Measurements from ENCODE around the gene NRXN2.

Gene NRXN2

DNA sequence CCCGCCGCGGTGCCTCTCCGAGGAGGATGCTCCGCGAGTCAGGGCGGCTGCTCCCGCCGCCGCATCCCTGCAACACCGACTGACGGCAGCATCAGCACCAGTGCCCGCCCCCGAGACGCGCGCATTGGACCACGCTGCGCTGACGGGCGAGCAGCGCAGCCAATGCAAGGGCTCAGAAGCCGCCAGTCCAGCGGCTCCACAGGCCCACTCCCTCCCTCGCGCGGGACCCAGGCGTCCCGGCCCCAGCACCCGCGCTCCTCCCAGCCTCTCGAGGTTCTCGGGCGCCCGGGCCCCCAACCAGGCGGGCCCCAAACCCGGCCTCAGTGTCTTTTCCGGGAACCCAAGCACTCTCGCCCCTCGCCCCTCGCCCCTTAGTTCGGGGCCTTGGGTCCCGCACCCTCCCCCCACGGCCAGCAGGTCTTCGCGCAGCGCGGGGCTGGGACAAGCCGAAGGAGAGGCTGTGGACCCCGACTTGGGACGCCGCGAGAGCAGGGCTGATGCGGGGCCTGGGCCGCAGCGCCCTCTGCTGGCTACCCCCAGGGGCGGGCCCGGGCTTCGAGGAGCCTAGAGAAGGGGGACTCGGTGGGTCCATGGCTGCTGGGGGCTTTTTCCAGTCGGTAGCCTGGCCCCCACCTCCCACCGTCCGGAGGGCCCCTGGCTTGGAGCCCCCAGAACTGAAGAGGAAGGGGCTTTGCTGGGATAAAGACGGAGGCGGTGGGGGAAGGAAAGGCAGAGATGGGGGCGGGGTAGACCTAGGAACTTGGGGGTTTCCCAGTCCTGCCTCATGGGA, at the start of gene NRXN2:
Gene NRXN2 (minus strand): TSS at position 81 of the 790 bp plus-strand sequence. CDS start 9,498 bp downstream, outside the sequence.
- FAIRE-seq = no peak

DNA sequence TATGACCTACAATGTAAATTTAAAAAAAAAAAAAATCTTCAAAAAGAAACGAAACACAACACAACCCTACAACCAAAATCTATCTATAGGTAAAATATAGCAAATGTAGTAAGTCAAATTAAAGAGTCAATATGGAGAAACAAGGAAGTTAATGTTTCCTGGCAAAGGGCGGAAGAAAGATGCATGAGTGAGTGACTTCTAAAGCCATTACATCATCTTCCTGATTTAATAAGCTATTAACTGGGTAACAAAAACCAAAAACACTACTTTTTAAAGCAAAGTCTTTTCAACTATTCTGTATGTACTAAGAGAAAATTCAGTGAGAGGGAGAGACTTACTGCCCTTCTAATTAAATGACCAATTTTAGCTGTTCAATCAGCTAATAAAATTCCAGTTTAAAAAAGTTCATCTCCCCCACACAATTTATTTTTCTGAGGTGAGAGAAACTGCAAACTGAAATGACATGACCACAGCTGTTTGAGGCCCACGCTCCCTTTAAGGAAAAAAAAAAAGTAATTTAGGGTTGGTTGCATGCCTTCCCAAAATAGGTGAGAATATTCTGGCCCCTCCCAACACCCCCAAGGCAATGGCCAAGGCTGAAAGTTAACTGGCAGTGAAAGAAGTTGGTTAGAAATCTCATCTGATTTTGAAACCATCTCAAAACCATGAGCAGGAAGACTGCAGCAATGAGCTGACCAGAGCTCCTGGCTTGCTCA, 49.5 kb upstream of the NRXN2 start:
- no peak for FAIRE-seq

DNA sequence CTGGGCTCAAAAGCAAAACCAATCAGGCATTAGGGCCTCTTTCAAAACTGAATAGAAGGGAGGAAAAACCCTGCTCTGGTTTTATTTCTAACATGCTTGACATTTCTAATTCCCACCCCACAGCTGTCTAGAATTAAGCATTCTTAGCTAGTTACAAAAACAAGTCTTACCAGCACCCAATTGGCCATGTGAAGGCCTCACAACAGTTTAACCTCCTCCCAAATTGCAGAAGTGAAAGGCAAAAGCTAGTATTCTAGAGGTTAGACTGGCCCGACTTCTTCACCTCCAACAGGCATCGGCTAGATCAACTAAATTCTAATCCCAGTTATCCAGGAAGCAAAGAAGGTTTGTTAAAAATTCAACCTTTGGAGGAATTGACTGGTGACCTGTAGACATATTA, 48.9 kb upstream of the NRXN2 start:
- no peak for FAIRE-seq

DNA sequence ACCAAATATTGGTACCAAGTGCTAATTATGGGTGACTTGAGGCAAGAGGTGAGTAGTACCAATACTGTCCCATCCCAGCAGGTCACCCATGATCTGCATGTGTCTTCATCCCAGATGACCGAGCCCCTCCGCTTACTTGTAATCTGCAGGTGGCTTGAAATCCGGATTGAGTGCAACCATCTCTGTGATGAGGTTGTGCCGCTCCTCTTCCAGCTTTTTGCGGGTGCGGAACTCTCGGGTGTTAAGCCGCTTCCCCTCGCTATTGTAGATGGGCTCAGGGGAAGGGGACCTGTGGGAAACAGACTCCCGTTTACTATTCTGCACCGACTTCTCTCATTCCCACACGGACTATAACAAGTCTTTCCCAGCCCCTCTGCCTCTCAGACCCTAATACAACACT, 47.1 kb upstream of the NRXN2 start:
- FAIRE-seq = no peak

DNA sequence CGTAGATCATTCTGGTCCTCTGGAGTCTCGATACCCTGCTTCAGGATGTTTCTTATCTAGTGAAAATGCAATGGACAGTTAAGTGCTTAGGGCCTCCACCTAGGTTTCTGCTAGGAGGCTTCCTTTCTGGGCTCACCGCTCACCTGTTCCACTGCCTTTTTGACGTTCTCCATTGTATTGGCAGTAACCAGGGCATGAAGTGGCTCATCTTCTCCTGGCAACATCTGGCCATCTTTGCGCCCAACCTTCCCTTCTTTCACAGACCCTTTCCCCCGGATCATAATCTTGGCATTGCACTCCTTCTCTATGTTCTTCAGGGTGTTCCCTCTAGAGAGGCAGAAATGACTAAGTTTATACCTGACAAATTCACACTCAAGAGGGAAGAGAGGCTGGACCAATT, 46.3 kb upstream of the NRXN2 start:
- no peak for FAIRE-seq

DNA sequence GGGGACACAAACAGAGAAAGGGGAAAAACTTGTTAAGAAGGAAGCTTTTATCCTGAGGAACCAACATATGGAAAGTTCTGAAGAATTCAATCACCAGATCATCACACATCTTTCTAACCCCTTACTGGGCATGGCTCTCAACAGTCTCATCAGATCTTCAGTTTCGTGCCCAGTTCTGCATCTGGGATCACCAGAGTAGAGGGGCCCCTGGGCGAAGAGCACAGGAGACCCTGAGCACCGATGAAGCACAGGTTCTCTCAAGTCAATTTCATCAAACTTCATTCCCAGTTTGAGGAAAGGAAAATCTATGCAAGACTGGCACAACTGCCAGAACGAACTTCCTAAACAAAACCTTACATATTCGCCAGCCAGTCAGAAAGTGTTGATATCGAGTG, 45.3 kb upstream of the NRXN2 start:
- FAIRE-seq = no peak

DNA sequence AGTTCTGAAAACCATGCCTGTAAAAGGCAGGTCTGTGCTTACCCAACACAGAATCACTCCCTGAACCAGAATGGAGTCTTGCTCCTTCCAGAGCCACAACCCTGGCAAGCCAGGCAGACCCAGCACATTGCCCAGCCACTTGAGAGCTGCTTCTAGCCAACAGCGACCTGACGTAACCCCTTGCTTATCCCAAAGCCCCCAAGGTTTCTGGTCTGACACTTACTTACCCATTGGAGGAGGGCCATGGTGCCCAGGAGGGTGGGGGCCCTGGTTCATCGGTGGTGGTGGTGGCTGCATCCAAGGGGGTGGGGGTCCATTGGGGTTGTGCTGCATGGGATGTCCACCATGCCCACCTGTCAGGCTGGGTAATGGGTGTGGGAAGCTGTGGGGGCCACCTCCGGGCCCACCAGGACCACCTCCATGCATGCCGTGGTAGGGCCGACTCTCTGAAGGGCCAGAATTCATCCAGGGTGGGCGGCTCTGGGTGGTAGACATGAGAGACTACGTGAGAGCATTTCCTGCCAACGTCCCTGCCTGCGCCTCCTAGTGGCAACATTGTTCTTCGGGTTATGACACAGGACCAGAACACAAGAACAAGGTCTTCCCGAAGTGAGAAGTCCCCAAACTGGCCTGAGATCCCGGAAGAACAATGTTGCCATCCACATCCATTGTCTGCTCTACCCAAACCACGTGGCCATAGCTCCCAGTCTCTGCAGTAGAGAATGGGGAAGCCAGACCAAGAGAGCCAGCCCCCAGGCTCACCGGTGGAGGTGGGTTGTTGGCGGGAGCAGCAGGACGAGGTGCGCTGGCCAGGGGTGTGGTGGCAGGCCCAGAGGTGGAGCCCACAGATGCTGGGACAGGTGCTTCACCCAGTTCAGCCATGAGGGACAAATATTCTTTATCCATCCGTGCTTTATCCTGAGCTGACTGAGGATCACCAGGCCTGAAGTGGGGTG, 44.6 kb upstream of the NRXN2 start:
- no peak for FAIRE-seq

DNA sequence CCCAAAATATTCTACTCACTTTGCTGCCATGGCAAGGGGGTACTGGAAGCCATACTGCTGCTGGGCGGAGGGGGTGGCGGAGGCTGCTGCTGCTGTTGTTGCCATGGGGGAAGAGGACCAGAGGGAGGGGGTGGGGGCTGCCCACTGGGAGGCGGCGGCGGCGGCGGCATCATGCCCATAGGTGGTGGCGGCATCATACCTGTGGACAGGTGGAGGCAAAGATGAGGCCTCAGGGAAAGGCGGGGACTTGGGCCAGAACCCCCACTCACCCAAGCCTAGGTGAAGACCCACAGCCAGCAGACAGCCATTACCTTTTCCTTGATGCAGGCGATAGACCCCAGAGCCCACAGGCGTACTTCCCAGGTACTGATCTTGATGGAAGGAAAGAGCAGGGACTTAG, 43.9 kb upstream of the NRXN2 start:
- FAIRE-seq = no peak

DNA sequence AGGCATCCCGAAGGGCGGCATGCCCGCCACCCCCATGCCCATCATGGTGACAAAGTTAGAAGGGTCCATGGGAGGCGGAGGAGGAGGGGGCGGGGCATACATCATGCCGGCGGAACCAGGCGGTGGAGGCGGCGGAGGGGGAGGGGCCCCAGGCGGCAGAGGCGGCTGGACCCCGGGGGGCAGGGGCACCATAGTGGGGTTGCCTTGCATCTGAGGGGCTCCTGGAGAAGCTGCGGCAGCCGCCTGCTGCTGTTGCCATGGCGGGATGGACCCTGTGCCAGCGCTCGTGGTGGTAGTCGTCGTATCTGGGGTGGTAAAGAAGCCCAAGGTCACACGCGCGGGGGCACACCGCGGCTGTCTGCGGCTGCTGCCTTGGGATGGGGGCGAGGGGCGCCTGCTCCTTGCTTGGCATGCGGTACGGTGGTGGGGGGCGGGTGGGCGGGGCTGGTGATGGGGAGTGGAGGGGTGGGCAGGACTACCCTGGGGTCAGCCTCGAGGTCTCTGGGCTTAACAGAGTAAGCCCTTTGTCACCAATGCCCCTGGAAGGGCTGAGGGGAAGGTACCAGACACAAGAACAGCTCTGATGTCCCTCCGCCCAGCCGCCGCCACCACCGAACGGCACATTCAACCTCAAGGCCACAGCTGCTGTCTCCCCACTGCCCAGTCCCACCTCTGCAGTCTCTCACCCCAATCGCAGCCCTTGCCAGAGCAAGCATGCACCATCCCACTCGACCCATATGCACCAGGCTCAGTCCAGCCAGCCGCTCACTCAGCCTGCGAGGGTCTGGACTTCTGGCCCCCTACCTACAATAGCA, 43.1 kb upstream of the NRXN2 start:
- FAIRE-seq = no peak

GRCh38 chr11:64765291-64765850, 42.4 kb upstream of the NRXN2 start:
- no peak for FAIRE-seq

DNA sequence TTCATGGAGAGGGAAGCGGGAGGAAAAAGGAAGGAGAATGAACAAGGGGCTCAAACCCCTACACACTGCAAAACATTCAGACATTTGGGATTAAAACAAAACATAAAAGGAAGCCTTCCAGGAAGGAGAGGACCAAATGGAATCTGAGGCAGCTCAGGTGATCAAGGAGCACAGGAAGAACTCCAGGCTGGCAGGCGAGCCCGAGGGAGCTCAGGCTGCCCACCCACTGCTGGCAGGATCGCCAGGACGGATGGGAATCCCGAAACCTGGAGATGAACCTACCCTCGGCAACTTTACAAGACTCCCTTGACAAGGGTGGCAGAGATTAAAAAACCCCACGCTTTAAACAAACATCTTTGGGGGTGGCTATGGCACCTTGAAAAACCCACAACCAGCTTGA, 41.8 kb upstream of the NRXN2 start:
- FAIRE-seq = no peak

GRCh38 chr11:64764040-64764611, 41.1 kb upstream of the NRXN2 start:
- FAIRE-seq = no peak

- no peak for FAIRE-seq
These were observed 40.6 kb upstream of the NRXN2 start for GRCh38 chr11:64763526-64764039.

GRCh38 chr11:64762674-64763525, 39.9 kb upstream of the NRXN2 start:
- FAIRE-seq = peak; percentile 82

DNA sequence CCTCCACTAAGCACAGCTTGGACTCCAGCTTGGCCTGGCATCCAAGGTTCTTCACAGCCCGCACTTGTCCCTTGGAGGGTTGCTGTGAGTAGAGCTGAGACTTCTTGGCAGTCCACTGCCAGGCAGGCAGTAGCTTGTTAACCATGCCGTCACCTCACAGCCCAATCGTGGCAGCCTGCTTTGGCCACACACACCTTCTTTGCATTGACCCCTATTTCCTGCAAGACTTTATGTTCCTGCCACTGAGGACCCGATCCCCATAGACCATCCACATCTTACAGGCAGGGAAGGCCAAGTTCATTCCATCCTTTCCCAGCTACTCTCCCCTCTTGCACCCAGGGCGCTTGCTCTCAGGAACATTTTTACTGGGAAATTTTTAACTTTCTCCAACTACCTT, 39.3 kb upstream of the NRXN2 start:
- FAIRE-seq = no peak

- FAIRE-seq = peak; percentile 67
These were observed 37.9 kb upstream of the NRXN2 start for GRCh38 chr11:64760759-64761420.

GRCh38 chr11:64759722-64760719, 37.0 kb upstream of the NRXN2 start, which contains the start of gene PYGM:
Gene PYGM (minus strand): TSS chr11:64759974. CDS start chr11:64759898, 76 bp downstream.
- peak; percentile 89 for FAIRE-seq

- FAIRE-seq = no peak
These were observed 36.2 kb upstream of the NRXN2 start for GRCh38 chr11:64759131-64759721.

Measured in G401.6 (cell line).